HEK293 (cell line): Measurements from ENCODE around the gene PEX5L.

ENCODE experiments used
- CTCF ChIA-PET: fragments of 350-600 bp; formaldehyde crosslinking; extraction: SDS; loops from one replicate; lab custom pipeline; 2021; ENCODE audit warnings: antibody characterized with exemption; lab: Yijun Ruan, JAX
- POLR2A ChIA-PET: fragments of 300-600 bp; formaldehyde crosslinking; extraction: SDS; loops from one replicate; lab custom pipeline; 2020; ENCODE audit warnings: antibody characterized with exemption, inconsistent platforms; lab: Yijun Ruan, JAX
- H3K27ac ChIP-seq: fragments of 200-500 bp; sonication (Bioruptor generic); 2 replicates; pipeline ENCODE4 v1.5.1; 2014; ENCODE audit warnings: low read depth, low read length, control low read depth, inconsistent platforms; ENCODE audit errors: extremely low read depth
- H3K36me3 ChIP-seq, 2 experiments: fragments of 200-500 bp in 1 of 2; sonication (Bioruptor generic) in 1 of 2; 1 replicate in 1 of 2; 2 replicates in 1 of 2; pipeline ENCODE4 v1.5.1; 2014 to 2017; ENCODE audit warnings: inconsistent platforms in 2 of 2, low read length in 2 of 2; ENCODE audit not compliant: control insufficient read depth in 2 of 2, insufficient read depth in 1 of 2
- H3K4me1 ChIP-seq: fragments of 200-500 bp; sonication (Bioruptor generic); 2 replicates; pipeline ENCODE4 v1.5.1; 2014; ENCODE audit warnings: mild to moderate bottlenecking, low read length, inconsistent platforms; ENCODE audit not compliant: control insufficient read depth, insufficient read depth
- H3K4me3 ChIP-seq: 2 replicates; pipeline ENCODE4 v1.5.1; 2011; ENCODE audit warnings: low read depth, mild to moderate bottlenecking, control low read depth, low read length, moderate library complexity
- H3K9me3 ChIP-seq: fragments of 200-500 bp; sonication (Bioruptor generic); 2 replicates; pipeline ENCODE4 v1.5.1; 2014; ENCODE audit warnings: low read depth, low read length, inconsistent platforms; ENCODE audit not compliant: control insufficient read depth, insufficient read depth
- ELK4 ChIP-seq: IDR thresholded peaks from 2 replicates; pipeline ENCODE4 v1.6.1; 2011; ENCODE audit warnings: mild to moderate bottlenecking, low read depth, low read length, borderline replicate concordance
- SETDB1 ChIP-seq: IDR thresholded peaks from one replicate; pipeline ENCODE4 v1.6.1; 2017; ENCODE audit warnings: mild to moderate bottlenecking, low read length, moderate library complexity, mixed read lengths; ENCODE audit not compliant: insufficient read length
- ZFP37 ChIP-seq: fragments of 450-650 bp; formaldehyde crosslinking; IDR thresholded peaks from 2 replicates; pipeline ENCODE4 v1.5.1; 2016; ENCODE audit warnings: missing biosample characterization, missing genetic modification characterization
- ZNF211 ChIP-seq: fragments of 450-650 bp; formaldehyde crosslinking; IDR thresholded peaks from 2 replicates; pipeline ENCODE4 v1.5.1; 2016; ENCODE audit warnings: low read depth, missing biosample characterization, missing genetic modification characterization
- ZNF292 ChIP-seq: fragments of 450-650 bp; formaldehyde crosslinking; IDR thresholded peaks from 2 replicates; pipeline ENCODE4 v1.5.1; 2016; ENCODE audit warnings: low read depth, missing biosample characterization, missing genetic modification characterization, borderline replicate concordance
- ZNF335 ChIP-seq: fragments of 450-650 bp; formaldehyde crosslinking; conservative IDR thresholded peaks from 2 replicates; pipeline ENCODE4 v1.5.1; 2016; ENCODE audit warnings: missing biosample characterization, missing genetic modification characterization
- ZNF433 ChIP-seq: fragments of 450-650 bp; formaldehyde crosslinking; IDR thresholded peaks from 2 replicates; pipeline ENCODE4 v1.5.1; 2016; ENCODE audit warnings: missing biosample characterization, missing genetic modification characterization, low read depth
- ZNF658 ChIP-seq: fragments of 450-650 bp; formaldehyde crosslinking; IDR thresholded peaks from 2 replicates; pipeline ENCODE4; 2016; ENCODE audit warnings: missing biosample characterization, missing genetic modification characterization
- ZNF777 ChIP-seq: fragments of 450-650 bp; formaldehyde crosslinking; IDR thresholded peaks from 2 replicates; pipeline ENCODE4 v1.5.1; 2017; ENCODE audit warnings: missing biosample characterization, missing genetic modification characterization, borderline replicate concordance
- TF ChIP-seq, protein P1 (sequence below): fragments of 450-650 bp; formaldehyde crosslinking; IDR thresholded peaks from 2 replicates; pipeline ENCODE4 v1.5.1; 2016; ENCODE audit warnings: missing biosample characterization, missing genetic modification characterization
- TF ChIP-seq, protein P2 (sequence below): fragments of 450-650 bp; formaldehyde crosslinking; IDR thresholded peaks from 2 replicates; pipeline ENCODE4 v1.5.1; 2016; ENCODE audit warnings: missing biosample characterization, missing genetic modification characterization
- TF ChIP-seq, protein P3 (sequence below): fragments of 450-650 bp; formaldehyde crosslinking; IDR thresholded peaks from 2 replicates; pipeline ENCODE4 v1.5.1; 2016; ENCODE audit warnings: missing biosample characterization, missing genetic modification characterization
- TF ChIP-seq, protein P4 (sequence below): fragments of 450-650 bp; formaldehyde crosslinking; conservative IDR thresholded peaks from 2 replicates; pipeline ENCODE4 v1.5.1; 2016; ENCODE audit warnings: low read depth, missing biosample characterization, missing genetic modification characterization
- TF ChIP-seq, protein P5 (sequence below): fragments of 450-650 bp; formaldehyde crosslinking; IDR thresholded peaks from 2 replicates; pipeline ENCODE4 v1.5.1; 2016; ENCODE audit warnings: missing biosample characterization, missing genetic modification characterization

PEX5L gene

DNA sequence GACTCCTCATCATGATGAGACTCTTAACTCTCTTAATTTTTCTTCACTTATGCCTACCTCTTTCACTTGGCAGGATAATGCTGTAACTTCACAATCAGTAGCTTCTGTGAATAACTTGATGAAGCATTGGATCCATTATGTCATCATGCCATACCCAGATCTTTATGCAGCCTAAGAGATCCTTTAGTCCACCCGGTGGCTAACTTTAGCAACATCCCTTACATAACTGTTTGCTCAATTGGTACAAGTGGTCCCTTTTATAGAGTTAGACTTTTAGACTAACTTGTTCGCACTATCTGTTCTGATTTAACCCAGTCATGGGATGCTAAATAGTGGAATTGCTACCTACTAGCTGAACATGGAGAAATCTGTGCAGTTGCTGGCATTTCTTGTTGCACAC, 199.4 kb downstream of the PEX5L start:
- no peaks in the 10 kb centered on the region for H3K9me3 ChIP-seq
- POLR2A ChIA-PET, result no interaction called here
- no peaks in the 10 kb centered on the region for H3K36me3 ChIP-seq
- TF ChIP-seq ZNF777 (no peak), ZNF211 (no peak), ZNF658 (tag by site-specific recombination) (no peak)
- TF ChIP-seq, protein P1, sequence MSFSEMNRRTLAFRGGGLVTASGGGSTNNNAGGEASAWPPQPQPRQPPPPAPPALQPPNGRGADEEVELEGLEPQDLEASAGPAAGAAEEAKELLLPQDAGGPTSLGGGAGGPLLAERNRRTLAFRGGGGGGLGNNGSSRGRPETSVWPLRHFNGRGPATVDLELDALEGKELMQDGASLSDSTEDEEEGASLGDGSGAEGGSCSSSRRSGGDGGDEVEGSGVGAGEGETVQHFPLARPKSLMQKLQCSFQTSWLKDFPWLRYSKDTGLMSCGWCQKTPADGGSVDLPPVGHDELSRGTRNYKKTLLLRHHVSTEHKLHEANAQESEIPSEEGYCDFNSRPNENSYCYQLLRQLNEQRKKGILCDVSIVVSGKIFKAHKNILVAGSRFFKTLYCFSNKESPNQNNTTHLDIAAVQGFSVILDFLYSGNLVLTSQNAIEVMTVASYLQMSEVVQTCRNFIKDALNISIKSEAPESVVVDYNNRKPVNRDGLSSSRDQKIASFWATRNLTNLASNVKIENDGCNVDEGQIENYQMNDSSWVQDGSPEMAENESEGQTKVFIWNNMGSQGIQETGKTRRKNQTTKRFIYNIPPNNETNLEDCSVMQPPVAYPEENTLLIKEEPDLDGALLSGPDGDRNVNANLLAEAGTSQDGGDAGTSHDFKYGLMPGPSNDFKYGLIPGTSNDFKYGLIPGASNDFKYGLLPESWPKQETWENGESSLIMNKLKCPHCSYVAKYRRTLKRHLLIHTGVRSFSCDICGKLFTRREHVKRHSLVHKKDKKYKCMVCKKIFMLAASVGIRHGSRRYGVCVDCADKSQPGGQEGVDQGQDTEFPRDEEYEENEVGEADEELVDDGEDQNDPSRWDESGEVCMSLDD (tag by site-specific recombination), result no peak
- TF ChIP-seq, protein P2, sequence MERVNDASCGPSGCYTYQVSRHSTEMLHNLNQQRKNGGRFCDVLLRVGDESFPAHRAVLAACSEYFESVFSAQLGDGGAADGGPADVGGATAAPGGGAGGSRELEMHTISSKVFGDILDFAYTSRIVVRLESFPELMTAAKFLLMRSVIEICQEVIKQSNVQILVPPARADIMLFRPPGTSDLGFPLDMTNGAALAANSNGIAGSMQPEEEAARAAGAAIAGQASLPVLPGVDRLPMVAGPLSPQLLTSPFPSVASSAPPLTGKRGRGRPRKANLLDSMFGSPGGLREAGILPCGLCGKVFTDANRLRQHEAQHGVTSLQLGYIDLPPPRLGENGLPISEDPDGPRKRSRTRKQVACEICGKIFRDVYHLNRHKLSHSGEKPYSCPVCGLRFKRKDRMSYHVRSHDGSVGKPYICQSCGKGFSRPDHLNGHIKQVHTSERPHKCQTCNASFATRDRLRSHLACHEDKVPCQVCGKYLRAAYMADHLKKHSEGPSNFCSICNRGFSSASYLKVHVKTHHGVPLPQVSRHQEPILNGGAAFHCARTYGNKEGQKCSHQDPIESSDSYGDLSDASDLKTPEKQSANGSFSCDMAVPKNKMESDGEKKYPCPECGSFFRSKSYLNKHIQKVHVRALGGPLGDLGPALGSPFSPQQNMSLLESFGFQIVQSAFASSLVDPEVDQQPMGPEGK, result no peak
- no peak overlapping the region for H3K27ac ChIP-seq
- H3K4me1 ChIP-seq, result no peaks in the 10 kb centered on the region
- H3K4me3 ChIP-seq, result no peak overlapping the region
- CTCF ChIA-PET, result interaction anchor here (0.8 to 1.5 kb wide), 2 partner anchors 26 to 193 kb away, joined by 3 read pairs; no protein-coding TSS in a partner anchor

- CTCF ChIA-PET, result no interaction called here
- H3K4me1 ChIP-seq, result no peaks in the 10 kb centered on the region
- H3K36me3 ChIP-seq, result no peaks in the 10 kb centered on the region
- no peak overlapping the region for H3K27ac ChIP-seq
- H3K9me3 ChIP-seq, result no peaks in the 10 kb centered on the region
- H3K4me3 ChIP-seq, result no peak overlapping the region
- POLR2A ChIA-PET, result no interaction called here
- TF ChIP-seq, protein P3, sequence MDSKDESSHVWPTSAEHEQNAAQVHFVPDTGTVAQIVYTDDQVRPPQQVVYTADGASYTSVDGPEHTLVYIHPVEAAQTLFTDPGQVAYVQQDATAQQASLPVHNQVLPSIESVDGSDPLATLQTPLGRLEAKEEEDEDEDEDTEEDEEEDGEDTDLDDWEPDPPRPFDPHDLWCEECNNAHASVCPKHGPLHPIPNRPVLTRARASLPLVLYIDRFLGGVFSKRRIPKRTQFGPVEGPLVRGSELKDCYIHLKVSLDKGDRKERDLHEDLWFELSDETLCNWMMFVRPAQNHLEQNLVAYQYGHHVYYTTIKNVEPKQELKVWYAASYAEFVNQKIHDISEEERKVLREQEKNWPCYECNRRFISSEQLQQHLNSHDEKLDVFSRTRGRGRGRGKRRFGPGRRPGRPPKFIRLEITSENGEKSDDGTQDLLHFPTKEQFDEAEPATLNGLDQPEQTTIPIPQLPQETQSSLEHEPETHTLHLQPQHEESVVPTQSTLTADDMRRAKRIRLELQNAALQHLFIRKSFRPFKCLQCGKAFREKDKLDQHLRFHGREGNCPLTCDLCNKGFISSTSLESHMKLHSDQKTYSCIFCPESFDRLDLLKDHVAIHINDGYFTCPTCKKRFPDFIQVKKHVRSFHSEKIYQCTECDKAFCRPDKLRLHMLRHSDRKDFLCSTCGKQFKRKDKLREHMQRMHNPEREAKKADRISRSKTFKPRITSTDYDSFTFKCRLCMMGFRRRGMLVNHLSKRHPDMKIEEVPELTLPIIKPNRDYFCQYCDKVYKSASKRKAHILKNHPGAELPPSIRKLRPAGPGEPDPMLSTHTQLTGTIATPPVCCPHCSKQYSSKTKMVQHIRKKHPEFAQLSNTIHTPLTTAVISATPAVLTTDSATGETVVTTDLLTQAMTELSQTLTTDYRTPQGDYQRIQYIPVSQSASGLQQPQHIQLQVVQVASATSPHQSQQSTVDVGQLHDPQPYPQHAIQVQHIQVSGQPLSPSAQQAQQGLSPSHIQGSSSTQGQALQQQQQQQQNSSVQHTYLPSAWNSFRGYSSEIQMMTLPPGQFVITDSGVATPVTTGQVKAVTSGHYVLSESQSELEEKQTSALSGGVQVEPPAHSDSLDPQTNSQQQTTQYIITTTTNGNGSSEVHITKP, result no peak
- TF ChIP-seq, protein P4, sequence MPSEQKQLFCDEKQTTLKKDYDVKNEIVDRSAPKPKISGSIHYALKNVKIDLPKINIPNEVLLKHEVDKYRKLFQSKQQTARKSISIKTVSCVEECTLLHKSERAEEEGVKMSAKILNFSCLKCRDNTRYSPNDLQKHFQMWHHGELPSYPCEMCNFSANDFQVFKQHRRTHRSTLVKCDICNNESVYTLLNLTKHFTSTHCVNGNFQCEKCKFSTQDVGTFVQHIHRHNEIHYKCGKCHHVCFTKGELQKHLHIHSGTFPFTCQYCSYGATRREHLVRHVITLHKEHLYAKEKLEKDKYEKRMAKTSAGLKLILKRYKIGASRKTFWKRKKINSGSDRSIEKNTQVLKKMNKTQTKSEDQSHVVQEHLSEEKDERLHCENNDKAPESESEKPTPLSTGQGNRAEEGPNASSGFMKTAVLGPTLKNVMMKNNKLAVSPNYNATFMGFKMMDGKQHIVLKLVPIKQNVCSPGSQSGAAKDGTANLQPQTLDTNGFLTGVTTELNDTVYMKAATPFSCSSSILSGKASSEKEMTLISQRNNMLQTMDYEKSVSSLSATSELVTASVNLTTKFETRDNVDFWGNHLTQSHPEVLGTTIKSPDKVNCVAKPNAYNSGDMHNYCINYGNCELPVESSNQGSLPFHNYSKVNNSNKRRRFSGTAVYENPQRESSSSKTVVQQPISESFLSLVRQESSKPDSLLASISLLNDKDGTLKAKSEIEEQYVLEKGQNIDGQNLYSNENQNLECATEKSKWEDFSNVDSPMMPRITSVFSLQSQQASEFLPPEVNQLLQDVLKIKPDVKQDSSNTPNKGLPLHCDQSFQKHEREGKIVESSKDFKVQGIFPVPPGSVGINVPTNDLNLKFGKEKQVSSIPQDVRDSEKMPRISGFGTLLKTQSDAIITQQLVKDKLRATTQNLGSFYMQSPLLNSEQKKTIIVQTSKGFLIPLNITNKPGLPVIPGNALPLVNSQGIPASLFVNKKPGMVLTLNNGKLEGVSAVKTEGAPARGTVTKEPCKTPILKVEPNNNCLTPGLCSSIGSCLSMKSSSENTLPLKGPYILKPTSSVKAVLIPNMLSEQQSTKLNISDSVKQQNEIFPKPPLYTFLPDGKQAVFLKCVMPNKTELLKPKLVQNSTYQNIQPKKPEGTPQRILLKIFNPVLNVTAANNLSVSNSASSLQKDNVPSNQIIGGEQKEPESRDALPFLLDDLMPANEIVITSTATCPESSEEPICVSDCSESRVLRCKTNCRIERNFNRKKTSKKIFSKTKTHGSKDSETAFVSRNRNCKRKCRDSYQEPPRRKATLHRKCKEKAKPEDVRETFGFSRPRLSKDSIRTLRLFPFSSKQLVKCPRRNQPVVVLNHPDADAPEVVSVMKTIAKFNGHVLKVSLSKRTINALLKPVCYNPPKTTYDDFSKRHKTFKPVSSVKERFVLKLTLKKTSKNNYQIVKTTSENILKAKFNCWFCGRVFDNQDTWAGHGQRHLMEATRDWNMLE (tag by site-specific recombination), result no peak
- TF ChIP-seq ZFP37 (tag by site-specific recombination) (no peak), ZNF433 (tag by site-specific recombination) (no peak), SETDB1 (no peak), ZNF335 (tag by site-specific recombination) (no peak), ZNF292 (tag by site-specific recombination) (no peak), ELK4 (no peak)
- TF ChIP-seq, protein P1 (tag by site-specific recombination), result no peak
- TF ChIP-seq, protein P5, sequence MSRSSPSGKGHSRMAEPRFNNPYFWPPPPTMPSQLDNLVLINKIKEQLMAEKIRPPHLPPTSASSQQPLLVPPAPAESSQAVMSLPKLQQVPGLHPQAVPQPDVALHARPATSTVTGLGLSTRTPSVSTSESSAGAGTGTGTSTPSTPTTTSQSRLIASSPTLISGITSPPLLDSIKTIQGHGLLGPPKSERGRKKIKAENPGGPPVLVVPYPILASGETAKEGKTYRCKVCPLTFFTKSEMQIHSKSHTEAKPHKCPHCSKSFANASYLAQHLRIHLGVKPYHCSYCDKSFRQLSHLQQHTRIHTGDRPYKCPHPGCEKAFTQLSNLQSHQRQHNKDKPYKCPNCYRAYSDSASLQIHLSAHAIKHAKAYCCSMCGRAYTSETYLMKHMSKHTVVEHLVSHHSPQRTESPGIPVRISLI, result no peak
Measured at GRCh38 chr3:179833294-179833693, 203.4 kb downstream of the PEX5L start.
